ENCODE results near the gene SNED1.

SNED1 gene

DNA sequence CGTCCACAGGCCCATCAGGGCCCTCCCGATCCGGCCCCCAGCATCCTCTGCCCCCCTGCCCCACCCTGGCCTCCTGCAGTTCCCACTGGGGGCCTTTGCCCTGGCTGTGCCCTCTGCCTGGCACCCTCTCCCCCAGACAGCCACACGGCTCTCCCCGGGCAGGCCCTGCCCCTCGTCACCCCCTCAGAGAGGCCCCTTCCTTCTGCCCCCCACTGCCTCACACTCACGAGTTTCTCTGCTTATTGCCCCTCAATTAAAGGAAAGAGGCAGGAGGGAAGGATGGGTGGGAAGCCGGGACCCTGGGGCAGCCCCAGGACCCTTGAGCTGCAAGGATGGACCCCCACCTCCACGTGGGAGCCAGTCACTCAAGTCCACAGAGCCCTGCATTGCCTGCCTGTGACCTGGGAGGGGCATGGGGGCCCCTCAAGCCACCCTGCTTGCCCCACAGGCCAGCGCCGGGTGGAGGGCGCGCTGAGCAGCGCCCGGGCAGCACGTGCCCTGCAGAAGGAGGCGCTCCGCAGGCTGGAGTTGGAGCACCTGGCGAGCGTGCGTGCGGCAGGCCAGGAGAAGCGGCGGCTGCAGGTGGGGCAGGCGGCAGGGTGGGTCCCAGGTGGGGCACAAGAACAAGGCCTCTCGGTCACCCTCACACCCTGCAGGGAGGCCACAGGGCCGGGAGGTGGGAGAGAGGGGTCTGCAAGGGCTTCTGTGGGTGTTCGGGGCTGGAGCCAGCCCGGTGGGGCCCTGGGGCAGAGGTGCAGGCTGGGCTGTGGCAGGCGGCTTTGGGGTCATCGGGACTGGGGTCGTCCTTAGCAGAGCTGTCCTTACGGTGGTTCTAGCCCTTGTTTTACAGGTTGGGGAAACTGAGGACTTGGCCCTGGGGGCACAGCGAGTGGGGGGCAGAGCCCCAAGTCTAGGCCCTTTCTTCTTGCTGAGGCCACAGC lies 30.5 kb upstream of the SNED1 start:
- ChIA-PET POLR2A (no interaction called here), CTCF (no interaction called here)
- Histone ChIP-seq H3K9me3 (ENCODE audit: control insufficient read depth, insufficient read depth, low read depth, low read length) (no peaks in the 10 kb centered on the region), H3K4me1 (ENCODE audit: control insufficient read depth, insufficient read depth, low read length) (no peaks in the 10 kb centered on the region), H3K36me3 (ENCODE audit: control insufficient read depth in 2 of 2, insufficient read depth in 1 of 2, low read length in 2 of 2) (no peaks in the 10 kb centered on the region), H3K4me3 (ENCODE audit: low read depth, low read length) (no peak overlapping the region), H3K27ac (ENCODE audit: extremely low read depth, low read depth, low read length) (no peak overlapping the region)
- TF ChIP-seq ZNF10 (tag by site-specific recombination; IDR thresholded peaks at IDR 0.05) (no peak), ZBTB26 (tag by site-specific recombination; optimal IDR thresholded peaks at IDR 0.05) (no peak), TRIM28 (IDR thresholded peaks at IDR 0.05; ENCODE audit: borderline replicate concordance, low read length) (no peak), PRDM10 (tag by site-specific recombination; IDR thresholded peaks at IDR 0.05) (no peak), YY2 (tag by site-specific recombination; IDR thresholded peaks at IDR 0.05) (no peak), ZNF707 (tag by site-specific recombination; IDR thresholded peaks at IDR 0.05) (no peak), MZF1 (tag by site-specific recombination; IDR thresholded peaks at IDR 0.05; ENCODE audit: borderline replicate concordance) (no peak), ZNF645 (tag by site-specific recombination; IDR thresholded peaks at IDR 0.05) (no peak), HOXD13 (CRISPR knock-in tag; IDR thresholded peaks at IDR 0.05; ENCODE audit: borderline replicate concordance) (no peak)
- TF ChIP-seq, protein P1, sequence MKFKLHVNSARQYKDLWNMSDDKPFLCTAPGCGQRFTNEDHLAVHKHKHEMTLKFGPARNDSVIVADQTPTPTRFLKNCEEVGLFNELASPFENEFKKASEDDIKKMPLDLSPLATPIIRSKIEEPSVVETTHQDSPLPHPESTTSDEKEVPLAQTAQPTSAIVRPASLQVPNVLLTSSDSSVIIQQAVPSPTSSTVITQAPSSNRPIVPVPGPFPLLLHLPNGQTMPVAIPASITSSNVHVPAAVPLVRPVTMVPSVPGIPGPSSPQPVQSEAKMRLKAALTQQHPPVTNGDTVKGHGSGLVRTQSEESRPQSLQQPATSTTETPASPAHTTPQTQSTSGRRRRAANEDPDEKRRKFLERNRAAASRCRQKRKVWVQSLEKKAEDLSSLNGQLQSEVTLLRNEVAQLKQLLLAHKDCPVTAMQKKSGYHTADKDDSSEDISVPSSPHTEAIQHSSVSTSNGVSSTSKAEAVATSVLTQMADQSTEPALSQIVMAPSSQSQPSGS (tag by site-specific recombination; IDR thresholded peaks at IDR 0.05; ENCODE audit: low read depth): no peak

DNA sequence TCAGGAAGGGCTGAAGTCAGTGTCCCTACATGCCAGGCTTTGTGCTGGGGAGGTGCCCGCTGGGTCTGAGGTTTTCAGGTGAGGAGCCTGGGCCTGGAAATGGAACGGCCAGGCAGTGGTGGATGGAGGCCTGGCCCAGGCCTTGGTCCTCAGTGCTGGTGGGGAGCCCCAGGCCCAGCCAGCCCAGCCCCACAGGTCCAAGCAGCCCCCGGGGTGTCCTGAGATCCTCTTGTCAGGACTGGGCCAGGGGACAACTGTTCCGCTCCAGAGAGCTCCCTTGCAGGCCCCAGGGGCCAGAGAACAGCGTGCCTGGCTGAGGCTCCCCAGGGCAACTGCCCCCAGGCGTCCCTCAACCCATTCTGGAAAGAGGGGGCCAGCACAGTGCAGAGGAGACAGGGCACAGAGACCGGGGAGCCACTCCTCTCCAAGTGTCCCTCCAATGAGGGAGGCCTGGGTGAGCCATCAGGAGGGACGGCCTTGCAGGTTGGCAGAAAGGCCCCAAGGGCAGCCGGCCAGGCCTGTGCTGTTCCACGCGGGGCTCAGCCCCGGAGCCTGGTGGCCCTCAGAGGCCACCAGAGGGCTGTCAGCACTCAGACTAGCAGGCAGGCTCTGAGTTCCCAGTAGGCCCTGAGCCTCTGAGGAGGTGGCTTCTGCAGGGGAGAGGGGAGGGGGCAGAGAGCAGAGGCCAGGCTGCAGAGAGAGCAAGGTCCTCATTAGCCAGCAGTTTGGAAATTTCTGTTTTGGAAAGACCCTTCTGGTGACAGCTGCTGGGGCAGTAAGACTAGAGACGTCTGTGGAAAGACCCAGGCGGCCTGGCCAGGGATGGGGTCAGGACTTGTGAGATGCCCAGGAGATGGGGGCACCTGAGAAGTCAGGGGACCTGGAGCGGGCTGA lies 29.4 kb upstream of the SNED1 start:
- Histone ChIP-seq H3K27ac (ENCODE audit: extremely low read depth, low read depth, low read length) (no peak overlapping the region), H3K4me3 (ENCODE audit: low read depth, low read length) (no peak overlapping the region), H3K36me3 (ENCODE audit: control insufficient read depth in 2 of 2, insufficient read depth in 1 of 2, low read length in 2 of 2) (no peaks in the 10 kb centered on the region), H3K4me1 (ENCODE audit: control insufficient read depth, insufficient read depth, low read length) (no peaks in the 10 kb centered on the region), H3K9me3 (ENCODE audit: control insufficient read depth, insufficient read depth, low read depth, low read length) (no peaks in the 10 kb centered on the region)
- TF ChIP-seq ZNF121 (tag by site-specific recombination; IDR thresholded peaks at IDR 0.05) (no peak), ZNF473 (tag by site-specific recombination; IDR thresholded peaks at IDR 0.05) (no peak), ZNF133 (tag by site-specific recombination; IDR thresholded peaks at IDR 0.05) (no peak), PATZ1 (tag by site-specific recombination; IDR thresholded peaks at IDR 0.05) (no peak)
- CTCF ChIA-PET: no interaction called here
- POLR2A ChIA-PET: no interaction called here
